ENCODE measurements around the gene EFCAB6. TPM values are rescaled to one million over a fixed set of nuclear protein-coding genes. Genes with fewer than 3 reads are reported as not detected.

EFCAB6 gene
- total and polyA plus RNA-seq, 2 of the 4 experiments (the other 2 are of a cell fraction) = 0.44 to 1.1 TPM

DNA sequence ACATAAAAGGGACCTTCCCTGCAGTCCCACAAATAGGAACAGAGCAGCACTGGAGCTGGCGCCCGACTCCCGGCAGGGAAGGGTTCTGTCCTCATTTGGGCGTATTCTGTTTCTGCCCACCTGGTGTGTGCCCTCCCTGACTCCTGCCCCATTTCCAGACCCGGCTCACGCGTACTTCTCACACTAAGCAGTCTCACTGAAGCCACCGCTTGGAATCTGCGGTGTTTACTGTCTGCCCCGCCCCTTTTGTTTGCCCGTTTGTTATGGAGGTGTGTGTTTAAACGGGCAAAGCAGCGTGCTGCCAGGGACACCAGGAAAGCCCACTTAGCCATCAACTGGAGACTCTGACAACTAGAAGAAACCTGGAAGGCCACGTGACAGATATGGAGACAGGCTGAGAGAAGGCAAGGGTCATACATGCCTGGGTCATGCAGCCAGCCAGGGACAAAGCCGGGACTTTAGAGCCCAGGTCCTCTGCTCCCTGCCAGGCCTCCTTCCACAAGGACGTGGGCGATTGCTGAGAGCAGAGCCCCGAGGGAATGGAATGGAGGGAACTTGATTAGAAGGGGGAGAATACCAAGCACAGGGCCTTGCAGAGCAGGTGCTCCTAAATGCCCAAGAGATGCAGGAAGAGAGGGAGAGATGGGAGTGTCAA lies 8.7 kb upstream of the EFCAB6 start:
- no peak overlapping the region for H3K4me3 ChIP-seq (ENCODE audit: insufficient read depth, low read depth, low read length)
- no peak overlapping the region for H3K14ac ChIP-seq (replicated peaks; ENCODE audit: low read depth, low read length)
- dilution Hi-C loops (cut with HindIII; ENCODE audit: low sequenced_read_pairs, unreplicated experiment) (no loop called here), in situ Hi-C loops (cut with MboI; ENCODE audit: low sequenced_read_pairs) (no loop called here), intact Hi-C loops (cut with micrococcal nuclease) (no loop called here)
- TF ChIP-seq POLR2A (IDR thresholded peaks at IDR 0.05; ENCODE audit: low read depth, low read length) (no peak), CEBPB (IDR thresholded peaks at IDR 0.05; ENCODE audit: low read depth, low read length) (no peak), MXI1 (IDR thresholded peaks at IDR 0.05; ENCODE audit: borderline replicate concordance, low read depth, low read length) (no peak), MAZ (IDR thresholded peaks at IDR 0.05; ENCODE audit: borderline replicate concordance, low read depth, low read length) (no peak), CHD1 (IDR thresholded peaks at IDR 0.05; ENCODE audit: low read depth, low read length) (no peak), FOS (IDR thresholded peaks at IDR 0.05; ENCODE audit: low read depth, low read length) (no peak), MAFK (IDR thresholded peaks at IDR 0.05; ENCODE audit: low read depth, low read length) (no peak), SMC3 (IDR thresholded peaks at IDR 0.05; ENCODE audit: low read depth, low read length) (no peak), NFE2L2 (IDR thresholded peaks at IDR 0.05; ENCODE audit: low read depth, low read length) (no peak), RAD21 (IDR thresholded peaks at IDR 0.05; ENCODE audit: low read length) (no peak), RCOR1 (IDR thresholded peaks at IDR 0.05; ENCODE audit: insufficient replicate concordance, low read length) (no peak), CTCF (conservative IDR thresholded peaks at IDR 0.05; ENCODE audit: low read depth, low read length) (no peak), BHLHE40 (IDR thresholded peaks at IDR 0.05; ENCODE audit: low read depth, low read length) (no peak), RFX5 (IDR thresholded peaks at IDR 0.05; ENCODE audit: low read depth, low read length) (no peak)
- TF ChIP-seq, protein P1, sequence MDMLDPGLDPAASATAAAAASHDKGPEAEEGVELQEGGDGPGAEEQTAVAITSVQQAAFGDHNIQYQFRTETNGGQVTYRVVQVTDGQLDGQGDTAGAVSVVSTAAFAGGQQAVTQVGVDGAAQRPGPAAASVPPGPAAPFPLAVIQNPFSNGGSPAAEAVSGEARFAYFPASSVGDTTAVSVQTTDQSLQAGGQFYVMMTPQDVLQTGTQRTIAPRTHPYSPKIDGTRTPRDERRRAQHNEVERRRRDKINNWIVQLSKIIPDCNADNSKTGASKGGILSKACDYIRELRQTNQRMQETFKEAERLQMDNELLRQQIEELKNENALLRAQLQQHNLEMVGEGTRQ (IDR thresholded peaks at IDR 0.05; ENCODE audit: low read depth, low read length) = no peak
- TF ChIP-seq, protein P2, sequence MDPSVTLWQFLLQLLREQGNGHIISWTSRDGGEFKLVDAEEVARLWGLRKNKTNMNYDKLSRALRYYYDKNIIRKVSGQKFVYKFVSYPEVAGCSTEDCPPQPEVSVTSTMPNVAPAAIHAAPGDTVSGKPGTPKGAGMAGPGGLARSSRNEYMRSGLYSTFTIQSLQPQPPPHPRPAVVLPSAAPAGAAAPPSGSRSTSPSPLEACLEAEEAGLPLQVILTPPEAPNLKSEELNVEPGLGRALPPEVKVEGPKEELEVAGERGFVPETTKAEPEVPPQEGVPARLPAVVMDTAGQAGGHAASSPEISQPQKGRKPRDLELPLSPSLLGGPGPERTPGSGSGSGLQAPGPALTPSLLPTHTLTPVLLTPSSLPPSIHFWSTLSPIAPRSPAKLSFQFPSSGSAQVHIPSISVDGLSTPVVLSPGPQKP (IDR thresholded peaks at IDR 0.05; ENCODE audit: borderline replicate concordance, low read depth, low read length) = no peak
- no peaks in the 10 kb centered on the region for H3K36me3 ChIP-seq (ENCODE audit: control insufficient read depth, insufficient read depth, low read length)
- whole genome bisulfite sequencing, 2 experiments (ENCODE audit: extremely low coverage in 2 of 2, insufficient read length in 1 of 2) = 40% methylated on average over 2 of the region's 18 CpGs; no CpG with 5 or more reads in 1 of the 2 experiments
- H3K79me1 ChIP-seq (ENCODE audit: low read depth in 1 of 2, low read length in 2 of 2) = no peaks in the 10 kb centered on the region
- H4K91ac ChIP-seq (ENCODE audit: insufficient read depth, low read depth, low read length) = no peak overlapping the region
- H3K4me2 ChIP-seq (ENCODE audit: low read depth, low read length) = no peak overlapping the region
- ATAC-seq (ENCODE audit: low read depth) (no peak), DNase-seq (no peak)
- ChIA-PET CTCF (no interaction called here), POLR2A (ENCODE audit: unreplicated experiment) (no interaction called here)
- H3K9ac ChIP-seq (ENCODE audit: low read depth, low read length) = no peak overlapping the region
- no peak overlapping the region for H3K27ac ChIP-seq (ENCODE audit: insufficient read depth, low read length)
- H2BK5ac ChIP-seq (ENCODE audit: low read depth, low read length, poor library complexity, severe bottlenecking) = no peak overlapping the region
- no peak overlapping the region for H2BK120ac ChIP-seq (ENCODE audit: low read depth, low read length)
- H2AK5ac ChIP-seq (ENCODE audit: low read depth, low read length) = no peak overlapping the region
- no peak overlapping the region for H3K56ac ChIP-seq (ENCODE audit: extremely low read depth, insufficient read depth, low read length)
- H3K9me1 ChIP-seq (ENCODE audit: insufficient read depth, low read length) = no peaks in the 10 kb centered on the region
- H2BK20ac ChIP-seq (ENCODE audit: low read depth, low read length) = no peak overlapping the region
- no peaks in the 10 kb centered on the region for H3K27me3 ChIP-seq (ENCODE audit: control insufficient read depth, insufficient read depth, low read length)
- no TSS peak for BruUV-seq (replicated peaks)
- H3K9me3 ChIP-seq (ENCODE audit: control insufficient read depth, insufficient read depth, low read length) = no peaks in the 10 kb centered on the region
- H3K18ac ChIP-seq (ENCODE audit: low read depth, low read length) = no peak overlapping the region
- H4K5ac ChIP-seq (ENCODE audit: low read depth, low read length) = no peak overlapping the region
- H4K20me1 ChIP-seq (ENCODE audit: insufficient read depth, low read length) = no peaks in the 10 kb centered on the region
- H3K23ac ChIP-seq (ENCODE audit: low read depth, low read length) = no peak overlapping the region
- no peaks in the 10 kb centered on the region for H3K4me1 ChIP-seq (ENCODE audit: control insufficient read depth, insufficient read depth, low read length)
- no peak overlapping the region for H2AFZ ChIP-seq (replicated peaks; ENCODE audit: low read length, poor library complexity)
- H2AK9ac ChIP-seq (replicated peaks; ENCODE audit: low read depth, low read length, poor library complexity) = no peak overlapping the region
- H2BK15ac ChIP-seq (ENCODE audit: low read depth, low read length) = no peak overlapping the region
- H3K4ac ChIP-seq (ENCODE audit: low read depth, low read length) = no peak overlapping the region
- no peak overlapping the region for H4K8ac ChIP-seq (ENCODE audit: low read depth in 2 of 2, low read length in 2 of 2)
